GM19467 (cell line): Measurements from ENCODE around the gene MROH8.

Source experiments
- ATAC-seq: cut with Tn5 transposase; IDR thresholded peaks from one replicate; pipeline ENCODE4 v1.9.1; 2021; ENCODE audit warnings: mild to moderate bottlenecking, moderate library complexity; ENCODE audit not compliant: unreplicated experiment

MROH8 gene

DNA sequence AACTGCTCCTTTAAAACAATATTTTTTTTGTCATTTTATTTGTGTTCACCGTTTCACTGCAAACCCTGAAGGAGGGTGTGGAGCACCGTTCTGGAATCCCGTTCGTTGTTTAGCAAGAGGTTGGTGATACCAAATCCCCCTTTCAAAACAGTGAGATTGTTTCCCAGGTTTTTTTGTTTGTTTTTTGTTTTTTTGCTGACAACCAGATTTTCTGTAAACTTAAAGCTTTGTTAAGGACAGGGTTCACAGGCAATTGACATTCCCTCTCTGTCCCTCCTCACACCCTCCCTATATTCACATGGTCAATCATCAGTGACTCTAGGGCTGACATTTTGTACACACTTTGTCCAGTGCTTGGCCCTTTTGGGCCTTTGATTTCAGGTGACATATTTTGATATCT lies 21.0 kb upstream of the MROH8 start:
- ATAC-seq = no peak

- no peak for ATAC-seq
Measured at GRCh38 chr20:37198932-37199660, 19.7 kb upstream of the MROH8 start.

DNA sequence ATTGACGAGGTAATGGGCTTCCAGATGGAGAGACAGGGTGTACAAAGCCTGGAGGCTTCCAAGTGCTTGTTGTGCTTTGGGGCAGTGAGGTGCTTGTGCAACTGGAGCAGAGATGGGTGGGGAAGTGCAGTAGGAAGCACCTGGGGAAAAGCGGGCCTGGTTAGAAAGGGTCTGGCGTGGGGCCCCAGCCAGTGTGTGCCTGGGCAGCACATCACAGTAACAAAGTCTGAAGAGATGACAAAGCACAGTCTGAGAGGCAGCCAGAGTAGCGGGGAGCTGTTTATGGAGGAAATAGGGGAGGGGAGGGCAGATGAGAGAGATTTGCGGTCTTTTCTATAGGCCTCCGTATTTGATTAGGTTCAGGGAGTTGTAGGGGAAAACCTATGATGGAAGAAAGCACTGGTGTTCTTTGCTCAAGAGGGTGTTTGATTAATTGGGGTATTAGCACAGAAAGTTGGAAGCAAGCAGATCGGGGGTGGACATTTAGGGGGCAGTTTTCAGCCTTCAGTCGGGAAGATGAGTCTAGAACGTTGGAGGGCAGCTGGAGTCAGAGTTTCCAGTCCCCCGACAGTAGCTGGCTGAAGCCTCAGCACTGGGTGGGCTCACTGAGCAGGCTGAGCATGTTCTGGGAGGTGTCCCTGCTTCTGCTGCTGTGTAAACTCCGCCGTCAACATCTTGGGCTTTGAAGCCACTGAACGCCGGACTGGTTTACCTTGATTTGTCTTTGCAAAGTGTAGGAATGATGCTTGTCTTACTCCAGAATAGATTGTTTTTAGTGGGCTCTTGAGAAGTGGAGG lies 15.5 kb upstream of the MROH8 start:
- no peak for ATAC-seq

DNA sequence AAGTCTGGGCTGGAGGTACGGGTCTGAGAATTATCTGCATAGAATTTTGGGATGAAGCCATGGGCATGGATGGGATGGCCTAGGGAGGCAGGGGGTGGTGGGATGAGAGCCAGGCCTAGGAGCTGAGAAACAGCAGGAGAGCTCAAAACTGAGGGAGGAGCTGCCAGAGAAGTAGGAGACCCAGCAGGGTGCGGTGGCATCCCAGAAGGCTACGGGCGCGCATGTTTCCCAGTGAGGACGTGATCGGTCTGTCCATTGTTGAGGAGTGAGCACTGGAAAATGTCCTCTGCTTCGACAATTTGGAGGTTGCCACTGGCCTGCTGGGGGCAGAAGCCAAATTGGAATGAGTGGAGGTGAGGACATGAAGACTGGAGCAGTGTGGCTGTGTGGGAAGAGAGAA lies 14.5 kb upstream of the MROH8 start:
- ATAC-seq = no peak

GRCh38 chr20:37193226-37193625 lies 13.9 kb upstream of the MROH8 start:
- ATAC-seq = no peak

- no peak for ATAC-seq
Measured at GRCh38 chr20:37192137-37192854, 12.9 kb upstream of the MROH8 start.

- ATAC-seq = no peak
Measured at GRCh38 chr20:37190354-37191112, 11.2 kb upstream of the MROH8 start.

DNA sequence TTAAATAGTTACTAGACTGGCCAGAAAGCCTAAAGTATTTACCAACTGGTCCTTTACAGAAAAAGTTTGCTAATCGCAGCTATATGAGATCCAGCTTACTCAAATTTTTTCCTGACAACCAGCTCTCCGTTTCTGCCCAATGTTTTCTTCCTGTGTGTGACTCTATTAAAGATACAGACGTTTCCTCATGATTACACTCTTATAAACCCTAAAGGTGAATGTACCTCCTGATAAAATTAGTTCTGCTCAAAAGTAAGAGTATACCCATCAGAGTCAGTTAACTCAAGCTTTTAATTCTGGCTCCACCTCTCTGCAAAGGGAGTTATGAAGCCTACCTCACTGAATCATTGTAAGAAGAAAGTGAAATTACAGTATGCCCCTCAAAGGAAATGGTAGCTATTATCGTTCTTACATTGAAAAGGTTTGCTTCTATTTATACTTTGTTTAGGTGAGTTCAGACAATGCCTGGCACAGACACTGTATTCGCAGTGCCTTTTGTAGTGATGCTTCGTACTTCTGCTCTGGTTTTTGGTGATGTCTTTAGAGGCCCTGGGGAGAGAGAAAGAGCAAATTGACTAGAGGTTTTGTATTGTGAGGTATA lies 10.2 kb upstream of the MROH8 start:
- no peak for ATAC-seq

DNA sequence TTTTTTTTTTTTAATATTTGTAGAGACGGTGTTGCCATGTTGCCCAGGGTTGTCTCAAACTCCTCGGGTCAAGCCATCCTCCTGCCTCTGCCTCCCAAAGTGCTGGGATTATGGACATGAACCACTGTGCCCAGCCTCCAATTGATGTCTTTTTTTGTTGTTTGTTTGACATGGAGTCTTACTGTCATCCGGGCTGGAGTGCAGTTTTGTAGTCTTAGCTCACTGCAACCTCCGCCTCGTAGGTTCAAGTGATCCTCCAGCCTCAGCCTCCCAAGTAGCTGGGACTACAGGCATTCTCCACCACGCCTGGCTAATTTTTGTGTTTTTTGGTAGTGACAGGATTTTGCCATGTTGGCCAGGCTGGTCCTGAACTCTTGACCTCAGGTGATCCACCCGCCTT lies 9.4 kb upstream of the MROH8 start:
- no peak for ATAC-seq

DNA sequence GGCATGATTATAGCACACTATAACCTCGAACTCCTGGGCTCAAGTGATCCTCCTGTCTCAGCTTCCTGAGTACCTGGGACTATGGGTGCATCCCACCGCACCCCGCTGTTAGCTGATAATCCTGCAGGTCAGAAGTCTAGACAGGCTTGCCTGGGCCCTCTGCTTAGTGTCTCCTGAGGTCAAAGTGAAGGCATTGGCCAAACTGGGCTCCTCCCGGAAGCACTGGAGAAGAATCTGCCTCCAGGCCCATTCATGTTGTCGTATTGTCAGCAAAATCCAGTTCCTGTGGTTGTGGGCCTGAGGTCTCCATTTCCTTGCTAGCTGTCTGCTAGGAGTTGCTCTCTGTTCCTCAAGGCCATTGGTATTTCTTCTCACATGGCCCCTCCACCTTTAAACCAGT lies 6.3 kb upstream of the MROH8 start:
- no peak for ATAC-seq

DNA sequence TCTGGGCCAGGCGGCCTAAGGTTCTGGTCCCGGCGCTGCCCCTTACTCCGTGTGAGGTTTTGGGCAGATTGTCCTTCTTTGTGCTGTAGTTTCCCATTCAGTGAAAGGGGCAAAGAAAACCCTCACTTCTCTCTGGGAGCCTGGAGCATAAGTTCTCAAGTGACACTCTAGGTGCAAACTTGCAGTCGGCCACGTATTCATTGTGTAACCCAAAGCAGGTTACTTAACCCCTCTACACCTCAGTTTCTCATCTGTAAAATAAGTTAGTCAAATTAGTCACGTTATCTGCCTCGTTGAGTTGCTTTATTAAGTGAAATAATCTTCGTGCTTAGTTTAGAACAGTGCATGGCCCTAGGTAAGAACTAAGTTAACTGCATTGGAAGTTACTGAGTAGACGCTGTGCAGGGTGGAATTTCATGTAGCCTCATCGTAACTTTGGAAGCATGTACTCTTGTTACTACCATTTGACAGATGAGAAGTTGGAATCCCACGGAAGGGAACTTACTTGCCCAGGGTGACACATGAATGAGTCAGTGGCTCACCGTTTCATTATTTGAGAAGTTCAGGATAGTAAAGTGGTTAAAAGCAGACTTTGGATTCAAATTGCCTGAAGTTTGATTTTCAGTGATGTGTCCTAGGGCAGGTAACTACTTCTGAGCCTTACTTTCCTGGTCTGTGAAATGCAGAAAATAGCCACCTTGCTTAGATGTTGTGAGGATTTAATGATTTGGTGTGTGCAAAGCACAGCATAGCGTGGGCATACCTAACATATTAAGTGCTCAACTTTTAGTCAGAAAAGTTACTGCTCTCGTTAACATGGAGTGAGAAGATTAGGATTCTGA lies 556 bp upstream of the MROH8 start:
- ATAC-seq = no peak

DNA sequence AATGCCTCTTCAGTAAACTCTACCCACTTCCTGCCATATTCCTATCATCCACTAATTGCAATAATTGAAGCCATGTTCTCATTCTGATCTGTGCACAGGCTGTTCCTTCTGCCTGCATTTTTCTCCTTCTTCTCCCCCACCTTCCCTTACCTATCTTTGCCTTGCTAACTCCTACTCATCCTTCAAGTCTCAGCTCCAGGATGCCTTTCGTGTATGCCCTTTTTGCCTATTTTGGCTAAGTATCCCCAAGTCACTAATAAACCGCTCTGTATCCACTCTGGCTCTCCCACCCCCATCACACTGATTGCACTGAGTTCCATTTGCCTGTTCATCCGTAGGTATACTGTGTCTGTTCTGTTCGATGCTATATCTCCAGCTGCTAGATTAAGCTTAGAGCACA lies 6.5 kb downstream of the MROH8 start:
- ATAC-seq = no peak

- ATAC-seq = no peak
Measured at GRCh38 chr20:37166867-37167266, 12.5 kb downstream of the MROH8 start.

- no peak for ATAC-seq
Measured at GRCh38 chr20:37165031-37165430, 14.3 kb downstream of the MROH8 start.

- no peak for ATAC-seq
Measured at GRCh38 chr20:37163832-37164554, 15.4 kb downstream of the MROH8 start.

DNA sequence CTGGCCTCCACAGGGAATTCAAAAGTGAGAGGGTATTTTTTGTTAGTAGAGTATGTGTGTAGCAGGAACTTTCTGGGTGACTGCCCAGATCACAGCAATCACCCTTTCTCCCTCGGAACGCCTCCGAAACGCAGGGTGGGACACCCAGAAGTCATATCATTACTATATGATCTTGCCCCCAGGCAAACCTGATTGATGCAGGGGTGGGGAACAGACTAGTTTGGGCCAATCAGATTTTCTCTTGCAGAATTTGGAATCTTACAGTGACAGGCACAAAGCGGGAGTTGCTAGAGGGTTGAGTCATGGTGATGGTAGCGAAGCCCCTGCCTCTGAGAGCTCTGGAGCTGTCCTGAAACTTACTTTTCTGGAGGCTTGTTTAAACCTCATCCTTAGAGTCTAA lies 16.7 kb downstream of the MROH8 start:
- no peak for ATAC-seq

DNA sequence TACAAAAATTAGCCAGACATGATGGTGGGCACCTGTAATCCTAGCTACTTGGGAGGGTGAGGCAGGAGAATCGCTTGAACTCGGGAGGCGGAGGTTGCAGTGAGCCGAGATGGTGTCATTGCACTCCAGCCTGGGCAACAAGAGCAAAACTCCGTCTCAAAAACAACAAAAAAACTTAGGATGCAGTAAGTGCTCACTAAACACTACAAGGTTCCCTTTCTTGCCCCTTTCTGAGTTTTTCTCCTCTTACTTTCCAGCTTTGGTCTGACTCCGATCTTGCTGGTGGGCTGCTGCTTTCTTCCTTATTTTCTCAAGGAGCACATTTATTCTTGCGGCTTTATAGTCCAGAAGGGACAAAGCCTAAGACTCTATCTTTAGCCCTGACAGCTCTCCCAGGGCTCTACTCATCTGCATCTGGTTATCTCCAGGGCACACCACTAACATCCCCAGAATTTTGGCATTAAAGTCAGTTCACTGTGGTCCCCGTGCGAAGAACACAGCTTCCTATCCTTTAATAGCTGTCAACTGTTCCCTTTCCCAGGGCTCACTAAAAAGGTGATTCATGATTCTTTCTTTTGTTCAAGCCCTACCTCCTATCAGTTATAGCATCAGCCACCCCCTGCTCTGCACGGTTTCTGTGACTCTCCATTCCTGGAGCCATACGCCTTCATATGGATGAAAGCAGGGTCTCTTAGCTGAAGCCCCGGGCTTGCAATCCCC lies 17.4 kb downstream of the MROH8 start:
- ATAC-seq = no peak

GRCh38 chr20:37160683-37161082 lies 18.7 kb downstream of the MROH8 start:
- ATAC-seq = no peak

DNA sequence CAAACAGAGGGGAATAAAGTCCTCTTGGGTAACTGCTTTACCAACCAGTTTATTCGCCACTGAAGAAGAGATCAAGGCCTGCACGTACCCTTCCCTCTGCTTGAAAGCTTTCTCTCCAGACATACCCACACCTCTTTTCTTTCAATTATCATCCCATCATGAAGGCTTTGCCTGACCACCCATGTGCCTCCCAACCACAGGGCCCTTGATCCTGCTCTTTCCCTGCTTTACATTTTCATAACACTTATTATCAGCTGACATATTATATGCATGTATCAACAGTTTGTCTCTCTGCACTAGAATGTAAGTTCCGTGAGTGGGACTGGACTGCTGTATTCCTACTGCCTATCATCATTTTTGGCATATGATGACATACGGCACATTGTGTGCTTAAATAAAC lies 21.1 kb downstream of the MROH8 start:
- ATAC-seq = no peak
